Neuron (in vitro differentiated cells): ENCODE measurements around the gene CDH3.
"Not testable (repeated sequence)": the region's sequence is repeated elsewhere in the genome, so short reads cannot be mapped to it uniquely, and the experiment has no call there.

Source experiments
- H2AFZ ChIP-seq: one replicate; pipeline ENCODE4 v1.6.1; 2013; ENCODE audit warnings: low read depth, mild to moderate bottlenecking, inconsistent platforms, low read length, moderate library complexity
- H3K27me3 ChIP-seq: one replicate; pipeline ENCODE4 v1.6.1; 2013; ENCODE audit warnings: low read length; ENCODE audit not compliant: insufficient read depth
- H3K36me3 ChIP-seq: one replicate; pipeline ENCODE4 v1.6.1; 2013; ENCODE audit warnings: low read length; ENCODE audit not compliant: insufficient read depth
- H3K4me1 ChIP-seq: one replicate; pipeline ENCODE4 v1.6.1; 2013; ENCODE audit warnings: low read length; ENCODE audit not compliant: insufficient read depth
- H3K4me3 ChIP-seq: 2 replicates; pipeline ENCODE4 v1.5.1; 2013; ENCODE audit warnings: mild to moderate bottlenecking, low read length, moderate library complexity
- H3K9me3 ChIP-seq: one replicate; pipeline ENCODE4 v1.6.1; 2013; ENCODE audit warnings: low read length

The CDH3 gene

DNA sequence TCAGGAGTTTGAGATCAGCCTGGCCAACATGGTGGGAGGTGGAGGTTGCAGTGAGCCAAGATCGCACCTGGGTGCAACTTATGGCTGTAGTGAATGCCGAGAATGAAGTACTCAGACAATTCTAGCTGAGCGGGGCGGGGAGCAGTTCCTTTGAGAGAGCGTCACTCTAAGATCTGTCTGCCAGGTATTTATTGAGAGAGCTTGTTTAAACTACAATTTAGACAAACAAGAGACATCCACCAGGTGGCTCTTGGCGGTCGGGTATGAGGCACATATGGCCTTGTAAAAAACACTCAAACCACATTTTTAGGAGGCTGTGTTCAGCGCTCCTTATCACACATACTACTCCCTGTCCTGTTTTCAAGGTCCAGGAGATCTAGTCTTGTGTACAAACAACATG is 51.4 kb downstream of the CDH3 start:
- H3K4me1 ChIP-seq, result no peaks in the 10 kb centered on the region
- no peaks in the 10 kb centered on the region for H3K36me3 ChIP-seq
- H3K27me3 ChIP-seq, result no peaks in the 10 kb centered on the region
- H3K9me3 ChIP-seq, result no peaks in the 10 kb centered on the region
- H2AFZ ChIP-seq, result no peak overlapping the region
- no peak overlapping the region for H3K4me3 ChIP-seq

DNA sequence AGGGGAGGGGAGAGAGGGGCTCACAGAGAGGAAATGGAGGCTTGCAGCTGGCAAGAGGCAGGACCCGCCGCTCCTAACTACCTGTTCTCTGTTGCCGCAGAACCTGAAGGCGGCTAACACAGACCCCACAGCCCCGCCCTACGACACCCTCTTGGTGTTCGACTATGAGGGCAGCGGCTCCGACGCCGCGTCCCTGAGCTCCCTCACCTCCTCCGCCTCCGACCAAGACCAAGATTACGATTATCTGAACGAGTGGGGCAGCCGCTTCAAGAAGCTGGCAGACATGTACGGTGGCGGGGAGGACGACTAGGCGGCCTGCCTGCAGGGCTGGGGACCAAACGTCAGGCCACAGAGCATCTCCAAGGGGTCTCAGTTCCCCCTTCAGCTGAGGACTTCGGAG is 53.0 kb downstream of the CDH3 start:
- Histone ChIP-seq H3K27me3 (no peaks in the 10 kb centered on the region), H3K36me3 (no peaks in the 10 kb centered on the region), H3K4me1 (no peaks in the 10 kb centered on the region), H2AFZ (no peak overlapping the region), H3K4me3 (no peak overlapping the region), H3K9me3 (no peaks in the 10 kb centered on the region)

DNA sequence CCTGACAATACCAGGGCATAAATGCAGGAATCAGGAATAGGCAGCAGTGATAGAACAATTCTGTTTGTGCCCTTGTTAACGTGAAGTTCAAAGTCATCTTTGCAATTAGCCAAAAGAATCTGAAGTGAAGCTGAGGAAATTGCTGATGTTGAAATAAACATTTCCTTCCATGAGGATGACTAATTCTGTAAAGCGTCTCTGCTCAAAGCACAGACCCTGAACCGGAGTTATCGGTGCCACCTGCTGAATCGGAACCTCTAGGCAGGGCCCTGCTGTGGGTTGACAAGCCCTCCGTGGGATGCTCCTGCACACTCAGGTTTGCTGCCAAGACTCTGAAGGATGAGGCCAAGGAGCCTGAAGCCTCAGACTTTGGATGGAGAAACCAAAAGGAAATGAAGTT is 55.0 kb downstream of the CDH3 start:
- no peaks in the 10 kb centered on the region for H3K27me3 ChIP-seq
- H3K9me3 ChIP-seq, result no peaks in the 10 kb centered on the region
- no peaks in the 10 kb centered on the region for H3K4me1 ChIP-seq
- no peak overlapping the region for H2AFZ ChIP-seq
- H3K36me3 ChIP-seq, result no peaks in the 10 kb centered on the region
- H3K4me3 ChIP-seq, result no peak overlapping the region

DNA sequence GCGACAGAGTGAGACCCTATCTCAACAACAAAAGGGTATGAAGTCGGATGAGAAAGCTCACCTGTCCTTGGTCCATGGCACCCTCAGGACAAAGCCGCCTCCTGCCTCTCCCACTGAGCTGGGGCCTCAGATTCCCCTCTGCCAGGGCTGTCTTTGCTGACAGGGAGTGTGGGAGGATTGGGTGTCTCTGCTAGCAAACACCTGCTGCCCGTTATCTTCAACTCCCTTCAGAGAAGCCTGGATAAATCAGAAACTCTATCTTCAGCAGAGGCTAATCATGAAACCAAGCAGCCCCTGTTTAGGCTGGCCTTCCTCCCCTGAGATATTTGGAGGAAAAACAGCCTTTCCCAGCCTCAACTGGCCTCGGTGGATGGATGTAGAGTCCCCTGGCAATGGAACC is 55.7 kb downstream of the CDH3 start:
- Histone ChIP-seq H3K27me3 (no peaks in the 10 kb centered on the region), H3K9me3 (no peaks in the 10 kb centered on the region), H2AFZ (no peak overlapping the region)

DNA sequence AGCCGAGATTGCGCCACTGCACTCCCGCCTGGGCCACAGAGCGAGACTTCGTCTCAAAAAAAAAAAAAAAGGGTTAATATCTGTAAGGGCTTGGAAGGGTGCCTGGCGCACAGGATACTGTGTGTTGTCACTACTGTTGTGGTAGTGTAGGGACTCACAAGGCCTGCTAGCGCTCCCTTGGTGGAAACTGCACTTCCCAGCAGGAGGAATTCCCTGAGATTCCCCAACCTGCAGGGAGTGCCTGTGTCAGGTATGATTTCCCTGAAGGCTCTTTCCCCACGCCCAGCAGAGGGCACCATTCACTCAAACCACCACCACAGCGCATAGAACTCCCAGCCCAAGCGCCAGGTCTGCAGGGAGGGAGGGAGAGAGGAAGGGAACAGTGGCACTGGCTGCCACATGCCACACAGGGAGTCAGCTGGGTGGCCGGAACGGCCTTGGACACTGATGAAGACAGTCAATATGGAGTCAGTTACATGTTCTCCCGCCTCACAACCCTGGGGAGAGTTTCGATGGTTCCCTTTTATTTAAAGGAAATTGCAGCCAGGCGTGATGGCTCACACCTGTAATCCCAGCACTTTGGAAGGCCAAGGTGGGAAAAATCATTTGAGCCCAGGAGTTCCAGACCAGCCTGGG is 59.2 kb downstream of the CDH3 start:
- H3K4me1 ChIP-seq, result no peaks in the 10 kb centered on the region
- no peak overlapping the region for H2AFZ ChIP-seq
- H3K27me3 ChIP-seq, result no peaks in the 10 kb centered on the region
- H3K4me3 ChIP-seq, result no peak overlapping the region
- no peaks in the 10 kb centered on the region for H3K9me3 ChIP-seq
- H3K36me3 ChIP-seq, result no peaks in the 10 kb centered on the region

More for the DNA sequence above, 55.7 kb downstream of the CDH3 start:
- H3K4me3 ChIP-seq, result no peak overlapping the region
- no peaks in the 10 kb centered on the region for H3K36me3 ChIP-seq
- H3K4me1 ChIP-seq, result no peaks in the 10 kb centered on the region

DNA sequence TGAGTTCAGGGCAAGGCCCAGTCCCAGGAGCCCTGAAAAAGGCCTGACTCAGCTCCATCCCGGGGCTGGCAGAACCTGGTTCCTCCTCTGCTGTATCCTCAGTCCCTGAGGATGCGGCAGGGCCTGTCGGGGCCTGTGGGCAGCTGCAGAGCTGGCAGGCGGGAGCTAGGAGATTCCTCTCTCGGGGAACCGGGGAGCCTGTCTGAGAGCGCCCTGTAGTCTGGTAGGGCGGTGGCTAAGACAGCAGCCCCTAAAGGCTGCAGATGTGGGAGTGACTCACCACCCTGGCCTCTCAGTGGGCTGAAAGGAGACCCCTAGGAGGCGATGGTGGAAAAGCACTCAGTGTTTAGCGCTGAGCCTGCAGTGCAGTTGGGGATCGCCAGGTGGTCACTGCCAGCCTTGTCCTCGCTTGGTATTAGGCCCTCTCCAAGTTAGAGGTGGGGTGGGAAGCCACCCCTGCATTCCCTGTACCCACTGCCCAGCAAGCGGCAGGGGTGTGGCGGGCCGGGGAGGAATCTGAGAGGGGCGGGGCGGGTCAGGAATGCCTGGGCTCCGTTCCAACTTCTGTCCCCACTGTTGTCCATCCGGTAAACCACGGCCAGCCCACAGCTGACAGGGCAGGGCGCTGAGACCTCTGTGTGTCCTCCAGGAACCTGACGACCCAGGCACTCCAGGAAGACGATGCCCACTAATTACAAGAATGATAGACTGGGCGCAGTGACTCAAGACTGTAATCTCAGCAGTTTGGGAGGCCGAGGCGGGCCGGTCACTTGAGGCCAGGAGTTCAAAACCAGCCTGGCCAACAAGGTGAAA is 62.4 kb downstream of the CDH3 start:
- Histone ChIP-seq H3K4me1 (no peaks in the 10 kb centered on the region), H3K4me3 (no peak overlapping the region), H3K9me3 (no peaks in the 10 kb centered on the region), H3K36me3 (no peaks in the 10 kb centered on the region), H2AFZ (no peak overlapping the region), H3K27me3 (no peaks in the 10 kb centered on the region)

DNA sequence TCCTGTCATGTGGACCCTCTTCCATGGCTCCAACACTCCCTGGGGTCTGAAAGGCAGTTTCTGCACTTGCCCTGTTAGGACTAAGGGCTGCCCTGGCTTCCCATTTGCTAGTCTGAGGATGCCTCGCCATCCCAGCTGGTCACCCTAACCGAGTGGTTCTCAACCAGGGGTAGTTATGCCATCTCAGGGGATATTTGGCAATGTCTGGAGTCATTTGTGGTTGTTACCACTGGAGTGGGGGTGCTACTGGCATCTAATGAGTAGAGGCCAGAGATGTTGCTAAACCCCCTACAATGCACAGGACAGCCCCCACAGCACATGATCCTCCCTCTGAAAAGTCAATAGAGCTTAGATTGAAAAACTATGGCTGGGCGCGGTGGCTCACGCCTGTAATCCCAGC is 65.1 kb downstream of the CDH3 start:
- Histone ChIP-seq H3K27me3 (no peaks in the 10 kb centered on the region), H3K9me3 (no peaks in the 10 kb centered on the region), H2AFZ (no peak overlapping the region), H3K36me3 (no peaks in the 10 kb centered on the region), H3K4me3 (no peak overlapping the region), H3K4me1 (no peaks in the 10 kb centered on the region)

DNA sequence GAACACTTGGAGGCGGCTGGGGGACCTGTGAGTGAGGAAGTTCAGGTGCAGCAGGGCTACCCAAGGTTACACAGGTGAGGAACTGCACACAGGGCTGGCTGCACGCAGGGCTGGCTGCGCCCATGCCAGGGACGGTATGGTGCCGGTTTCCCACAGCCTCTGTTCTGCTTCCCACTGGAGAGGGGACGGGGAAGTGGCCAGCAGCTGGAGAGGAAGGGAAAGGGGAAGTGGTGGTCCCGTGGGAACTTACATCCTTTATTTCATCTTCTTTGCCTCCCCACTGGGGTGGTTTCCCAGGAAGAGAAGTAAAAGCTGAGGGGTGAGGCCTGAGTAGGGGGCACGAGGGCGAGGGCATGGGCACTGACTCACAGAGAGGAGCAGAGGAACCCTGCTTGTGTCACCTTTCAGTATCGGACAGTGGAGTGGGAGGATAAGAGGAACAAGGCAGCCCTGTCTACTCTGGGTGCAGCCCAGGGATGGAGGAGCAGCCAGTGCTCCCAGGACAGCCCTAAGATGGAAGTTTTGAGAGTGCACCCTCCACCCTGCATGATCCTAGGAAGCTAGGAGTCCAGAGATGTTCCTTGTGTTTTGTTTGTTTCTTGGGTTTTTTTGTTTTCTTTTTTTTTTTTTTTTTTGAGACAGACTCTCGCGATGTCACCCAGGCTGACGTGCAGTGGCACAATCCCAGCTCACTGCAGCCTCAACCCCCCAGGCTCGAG is 66.5 kb downstream of the CDH3 start:
- no peak overlapping the region for H3K4me3 ChIP-seq
- no peak overlapping the region for H2AFZ ChIP-seq
- H3K4me1 ChIP-seq, result no peaks in the 10 kb centered on the region
- no peaks in the 10 kb centered on the region for H3K9me3 ChIP-seq
- no peaks in the 10 kb centered on the region for H3K36me3 ChIP-seq
- H3K27me3 ChIP-seq, result no peaks in the 10 kb centered on the region

DNA sequence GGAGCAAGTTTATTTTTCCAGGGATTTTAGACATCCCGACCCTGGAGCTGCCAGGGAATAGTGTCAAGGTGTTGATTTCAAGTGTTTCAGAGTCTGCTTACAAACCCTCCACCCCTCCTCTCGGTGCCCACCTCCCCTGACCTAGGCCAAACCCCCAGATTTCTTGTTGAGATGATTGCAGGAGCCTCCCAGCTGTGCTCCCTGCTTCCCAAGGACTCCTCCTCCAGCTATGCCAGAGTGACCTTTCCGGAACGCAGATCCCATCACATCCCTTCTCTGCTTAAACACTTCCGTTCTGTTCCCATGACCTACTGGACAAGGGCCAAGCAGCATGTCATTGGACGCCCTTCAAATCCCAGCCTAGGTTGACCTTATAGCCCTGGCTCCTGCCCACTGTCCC is 68.3 kb downstream of the CDH3 start:
- Histone ChIP-seq H2AFZ (no peak overlapping the region), H3K9me3 (no peaks in the 10 kb centered on the region), H3K4me3 (no peak overlapping the region)

DNA sequence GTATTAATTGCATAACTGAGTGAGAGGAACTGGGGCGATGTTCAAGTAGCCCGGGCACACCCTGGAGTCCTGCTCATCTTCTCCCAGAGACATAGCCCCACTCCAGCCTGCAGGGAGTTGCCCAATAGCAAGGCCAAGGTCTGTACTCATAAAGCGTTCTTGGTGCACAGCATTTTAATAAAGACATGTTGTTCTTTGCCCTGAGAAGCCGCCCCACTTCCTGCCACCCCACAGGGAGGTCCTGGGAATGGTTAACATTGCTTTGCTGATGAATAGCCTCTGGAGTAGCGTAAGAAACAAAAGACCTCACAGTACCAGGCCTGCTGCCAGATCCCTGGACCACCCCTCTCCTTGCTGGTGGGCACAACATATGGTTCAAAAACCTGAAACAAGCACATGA is 70.4 kb downstream of the CDH3 start:
- no peaks in the 10 kb centered on the region for H3K27me3 ChIP-seq
- H3K36me3 ChIP-seq, result no peaks in the 10 kb centered on the region
- H2AFZ ChIP-seq, result no peak overlapping the region
- H3K9me3 ChIP-seq, result no peaks in the 10 kb centered on the region
- H3K4me1 ChIP-seq, result no peaks in the 10 kb centered on the region
- no peak overlapping the region for H3K4me3 ChIP-seq

More for the DNA sequence above, 68.3 kb downstream of the CDH3 start:
- no peaks in the 10 kb centered on the region for H3K27me3 ChIP-seq
- no peaks in the 10 kb centered on the region for H3K4me1 ChIP-seq
- H3K36me3 ChIP-seq, result no peaks in the 10 kb centered on the region

DNA sequence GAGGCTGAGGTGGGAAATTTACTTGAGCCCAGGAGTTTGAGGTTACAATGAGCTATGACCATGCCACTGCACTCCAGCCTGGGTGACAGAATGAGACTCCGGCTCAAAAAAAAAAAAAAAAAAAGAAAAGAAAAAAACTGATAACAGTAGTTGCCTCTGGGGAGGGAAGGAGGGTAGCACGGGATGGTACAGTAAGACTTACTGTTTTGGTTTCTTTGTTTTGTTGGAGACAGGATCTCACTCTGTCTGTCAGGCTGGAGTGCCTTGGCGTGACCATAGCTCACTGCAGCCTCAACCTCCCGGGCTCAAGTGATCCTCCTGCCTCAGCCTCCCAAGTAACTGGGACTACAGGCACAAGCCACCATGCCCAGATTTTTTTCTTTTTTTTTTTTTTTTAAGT is 71.4 kb downstream of the CDH3 start:
- H3K36me3 ChIP-seq, H3K27me3 ChIP-seq, H2AFZ ChIP-seq, H3K4me3 ChIP-seq, H3K9me3 ChIP-seq, H3K4me1 ChIP-seq: not testable (repeated sequence)

DNA sequence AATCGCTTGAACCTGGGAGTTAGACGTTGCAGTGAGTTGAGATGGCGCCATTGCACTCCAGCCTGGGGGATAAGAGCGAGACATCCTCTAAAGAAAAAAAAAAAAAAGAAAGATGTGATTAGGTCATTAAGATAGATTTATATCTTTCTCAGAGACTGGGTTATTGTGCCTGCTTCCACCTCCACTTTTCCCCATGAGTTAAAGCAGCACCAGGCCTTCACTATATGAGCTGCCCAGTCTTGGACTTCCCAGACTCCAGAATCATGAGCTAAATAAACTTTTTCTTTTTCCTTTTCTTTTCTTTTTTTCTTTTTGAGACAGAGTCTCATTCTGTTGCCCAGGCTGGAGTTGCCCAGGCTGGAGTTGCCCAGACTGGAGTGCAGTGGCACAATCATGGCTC is 72.6 kb downstream of the CDH3 start:
- Histone ChIP-seq H3K4me1 (no peaks in the 10 kb centered on the region), H3K27me3 (no peaks in the 10 kb centered on the region), H3K9me3 (no peaks in the 10 kb centered on the region), H3K36me3 (no peaks in the 10 kb centered on the region), H2AFZ (no peak overlapping the region), H3K4me3 (no peak overlapping the region)

DNA sequence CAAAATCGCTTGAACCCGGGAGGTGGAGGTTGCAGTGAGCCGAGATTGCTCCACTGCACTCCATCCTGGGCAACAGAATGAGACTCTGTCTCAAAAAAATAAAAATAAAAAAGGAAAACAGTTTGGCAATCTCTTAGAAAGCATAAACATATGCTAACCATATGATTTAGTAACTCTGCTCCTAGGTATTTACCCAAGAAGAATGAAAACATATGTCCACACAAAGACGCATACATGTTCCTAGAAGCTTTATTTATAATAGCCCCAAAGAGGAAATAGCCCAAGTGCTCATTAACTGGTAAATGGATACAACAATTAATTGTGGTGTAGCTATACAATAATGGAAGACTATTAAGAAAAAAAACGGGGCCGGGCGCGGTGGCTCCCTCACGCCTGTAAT is 73.5 kb downstream of the CDH3 start:
- Histone ChIP-seq H2AFZ (no peak overlapping the region), H3K9me3 (no peaks in the 10 kb centered on the region), H3K27me3 (no peaks in the 10 kb centered on the region), H3K4me3 (no peak overlapping the region), H3K4me1 (no peaks in the 10 kb centered on the region), H3K36me3 (no peaks in the 10 kb centered on the region)
